ENCODE results near the gene UBE2Z.
A peak's percentile ranks its signal among the peaks of the same experiment; 100 is the strongest.

DNA sequence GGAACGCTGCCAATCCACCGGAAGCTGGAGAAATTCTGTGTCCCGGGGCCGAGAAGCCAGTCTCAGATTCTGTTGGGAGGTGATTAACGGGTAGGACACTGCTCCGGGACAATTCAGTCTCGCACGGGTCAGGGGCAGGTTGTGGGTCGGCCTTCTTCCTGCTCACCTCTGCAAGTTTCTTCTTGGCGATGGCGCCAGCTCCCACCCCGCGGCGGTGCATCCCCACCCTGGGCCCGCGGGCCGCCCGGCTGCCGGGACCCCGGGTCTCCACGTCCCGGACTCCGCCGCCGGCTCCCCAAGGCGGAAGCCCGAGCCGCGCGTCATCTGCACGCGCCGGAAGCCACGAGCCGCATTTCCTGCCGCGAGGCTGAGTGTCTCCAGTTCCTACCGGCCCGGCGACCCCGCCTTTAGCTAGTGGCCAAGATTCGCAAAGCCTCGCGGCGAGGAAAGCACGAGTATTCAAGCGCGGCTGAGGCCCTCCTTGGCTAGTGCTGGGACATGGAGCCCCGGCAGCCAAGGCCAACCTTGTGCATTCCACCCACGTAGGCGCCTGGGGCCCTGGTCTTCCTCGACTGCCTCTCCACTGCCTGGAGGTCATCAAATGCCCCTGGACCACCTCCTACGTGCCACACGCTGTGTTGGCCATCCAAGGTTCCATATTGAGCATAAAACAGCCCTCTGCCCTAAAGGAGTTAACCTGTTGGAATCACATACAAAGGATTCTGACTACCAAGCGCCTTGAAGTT lies 36.5 kb downstream of the UBE2Z start, which contains the start of gene SNF8:
- TF ChIP-seq, protein P1, sequence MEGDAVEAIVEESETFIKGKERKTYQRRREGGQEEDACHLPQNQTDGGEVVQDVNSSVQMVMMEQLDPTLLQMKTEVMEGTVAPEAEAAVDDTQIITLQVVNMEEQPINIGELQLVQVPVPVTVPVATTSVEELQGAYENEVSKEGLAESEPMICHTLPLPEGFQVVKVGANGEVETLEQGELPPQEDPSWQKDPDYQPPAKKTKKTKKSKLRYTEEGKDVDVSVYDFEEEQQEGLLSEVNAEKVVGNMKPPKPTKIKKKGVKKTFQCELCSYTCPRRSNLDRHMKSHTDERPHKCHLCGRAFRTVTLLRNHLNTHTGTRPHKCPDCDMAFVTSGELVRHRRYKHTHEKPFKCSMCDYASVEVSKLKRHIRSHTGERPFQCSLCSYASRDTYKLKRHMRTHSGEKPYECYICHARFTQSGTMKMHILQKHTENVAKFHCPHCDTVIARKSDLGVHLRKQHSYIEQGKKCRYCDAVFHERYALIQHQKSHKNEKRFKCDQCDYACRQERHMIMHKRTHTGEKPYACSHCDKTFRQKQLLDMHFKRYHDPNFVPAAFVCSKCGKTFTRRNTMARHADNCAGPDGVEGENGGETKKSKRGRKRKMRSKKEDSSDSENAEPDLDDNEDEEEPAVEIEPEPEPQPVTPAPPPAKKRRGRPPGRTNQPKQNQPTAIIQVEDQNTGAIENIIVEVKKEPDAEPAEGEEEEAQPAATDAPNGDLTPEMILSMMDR (IDR thresholded peaks at IDR 0.05; ENCODE audit: low read depth, low read length, missing input control) = no peak
- no peak for TF ChIP-seq JUND (IDR thresholded peaks at IDR 0.05)
- TF ChIP-seq HNF4A (conservative IDR thresholded peaks at IDR 0.05) = peak in 1 of 2 donors; percentile 16
- no peak for TF ChIP-seq REST (IDR thresholded peaks at IDR 0.05)
- peak; percentile 52 for TF ChIP-seq TAF1 (conservative IDR thresholded peaks at IDR 0.05)
- TF ChIP-seq HNF4G (IDR thresholded peaks at IDR 0.05) = no peak
- TF ChIP-seq RAD21 (IDR thresholded peaks at IDR 0.05) = no peak
- no peak for TF ChIP-seq YY1 (IDR thresholded peaks at IDR 0.05)
- TF ChIP-seq GABPA (IDR thresholded peaks at IDR 0.05 in 1 of 2, conservative IDR thresholded peaks at IDR 0.05 in 1 of 2) = peak; percentile 83 to 95
- TF ChIP-seq SP1 (IDR thresholded peaks at IDR 0.05) = no peak
- TF ChIP-seq ATF3 (IDR thresholded peaks at IDR 0.05) = no peak

Data from liver (tissue), 3 donors.